H9 (cell line): ENCODE data around the gene ALX3. TPM values are rescaled to one million over a fixed set of nuclear protein-coding genes. Genes with fewer than 3 reads are reported as not detected.

Experiments
- DNase-seq: peaks from one replicate; pipeline ENCODE4 v3.0.0-alpha.2; 2017
- H2AFZ ChIP-seq: one replicate; pipeline ENCODE4 v1.6.1; 2013; ENCODE audit warnings: mild to moderate bottlenecking, low read length, control low read depth, moderate library complexity
- H2AK5ac ChIP-seq: 2 replicates; pipeline ENCODE4 v1.6.1; 2013; ENCODE audit warnings: low read length, control low read depth, mixed read lengths; ENCODE audit not compliant: insufficient read length
- H2BK120ac ChIP-seq: one replicate; pipeline ENCODE4 v1.6.1; 2013; ENCODE audit warnings: low read depth, mild to moderate bottlenecking, low read length, control low read depth, inconsistent platforms; ENCODE audit not compliant: poor library complexity, severe bottlenecking
- H2BK12ac ChIP-seq: 2 replicates; pipeline ENCODE4 v1.6.1; 2013; ENCODE audit warnings: low read length, control low read depth, mixed read lengths, low read depth; ENCODE audit not compliant: insufficient read length
- H2BK15ac ChIP-seq: 2 replicates; pipeline ENCODE4 v1.6.1; 2013; ENCODE audit warnings: low read depth, low read length, control low read depth
- H2BK20ac ChIP-seq: one replicate; pipeline ENCODE4 v1.6.1; 2013; ENCODE audit warnings: low read depth, mild to moderate bottlenecking, low read length, control low read depth, inconsistent platforms; ENCODE audit not compliant: poor library complexity, severe bottlenecking
- H2BK5ac ChIP-seq: 2 replicates; pipeline ENCODE4 v1.6.1; 2013; ENCODE audit warnings: low read length, control low read depth, mixed read lengths; ENCODE audit not compliant: insufficient read length
- H3K14ac ChIP-seq: 2 replicates; pipeline ENCODE4 v1.6.1; 2013; ENCODE audit warnings: low read length, control low read depth; ENCODE audit not compliant: insufficient read depth
- H3K18ac ChIP-seq: 2 replicates; pipeline ENCODE4 v1.6.1; 2013; ENCODE audit warnings: low read depth, mild to moderate bottlenecking, mixed read lengths, low read length, control low read depth; ENCODE audit not compliant: insufficient read length
- H3K23ac ChIP-seq: 2 replicates; pipeline ENCODE4 v1.6.1; 2013; ENCODE audit warnings: low read length, control low read depth, mixed read lengths, low read depth; ENCODE audit not compliant: insufficient read length
- H3K23me2 ChIP-seq: 2 replicates; pipeline ENCODE4 v1.6.1; 2013; ENCODE audit warnings: low read depth, mild to moderate bottlenecking, mixed read lengths, low read length, control low read depth; ENCODE audit not compliant: insufficient read length, poor library complexity, severe bottlenecking
- H3K27ac ChIP-seq: 2 replicates; pipeline ENCODE4 v1.5.1; 2013; ENCODE audit warnings: low read length, control low read depth, mixed read lengths, low read depth; ENCODE audit not compliant: insufficient read length
- H3K27me3 ChIP-seq: 2 replicates; pipeline ENCODE4 v1.6.1; 2013; ENCODE audit warnings: low read length, control low read depth, inconsistent platforms; ENCODE audit not compliant: insufficient read depth
- H3K4ac ChIP-seq: 2 replicates; pipeline ENCODE4 v1.6.1; 2013; ENCODE audit warnings: low read depth, mild to moderate bottlenecking, control low read depth, inconsistent platforms, low read length, moderate library complexity
- H3K4me1 ChIP-seq: 2 replicates; pipeline ENCODE4 v1.6.1; 2013; ENCODE audit warnings: low read length, control low read depth, inconsistent platforms; ENCODE audit not compliant: insufficient read depth
- H3K4me2 ChIP-seq: 2 replicates; pipeline ENCODE4 v1.6.1; 2013; ENCODE audit warnings: low read length, control low read depth, mixed read lengths; ENCODE audit not compliant: insufficient read length, insufficient read depth
- H3K56ac ChIP-seq: 2 replicates; pipeline ENCODE4 v1.6.1; 2013; ENCODE audit warnings: low read depth, mild to moderate bottlenecking, mixed read lengths, low read length, control low read depth; ENCODE audit not compliant: insufficient read length
- H3K79me1 ChIP-seq: 2 replicates; pipeline ENCODE4 v1.6.1; 2013; ENCODE audit warnings: low read depth, mild to moderate bottlenecking, moderate library complexity, low read length, control low read depth, inconsistent platforms; ENCODE audit not compliant: insufficient read depth, poor library complexity, severe bottlenecking
- H3K79me2 ChIP-seq: 2 replicates; pipeline ENCODE4 v1.6.1; 2013; ENCODE audit warnings: low read length, control low read depth, inconsistent platforms; ENCODE audit not compliant: insufficient read depth
- H3K9ac ChIP-seq: 2 replicates; pipeline ENCODE4 v1.6.1; 2013; ENCODE audit warnings: low read length, control low read depth, mixed read lengths; ENCODE audit not compliant: insufficient read length; ENCODE audit errors: extremely low read depth
- H3K9me3 ChIP-seq: one replicate; pipeline ENCODE4 v1.6.1; 2013; ENCODE audit warnings: low read depth, low read length, inconsistent platforms; ENCODE audit not compliant: control insufficient read depth
- H3T11ph ChIP-seq: one replicate; pipeline ENCODE4 v1.6.1; 2013; ENCODE audit warnings: mild to moderate bottlenecking, low read length, control low read depth, inconsistent platforms
- H4K20me1 ChIP-seq: one replicate; pipeline ENCODE4 v1.6.1; 2013; ENCODE audit not compliant: control insufficient read depth, insufficient read length, insufficient read depth
- H4K5ac ChIP-seq: 2 replicates; pipeline ENCODE4 v1.6.1; 2013; ENCODE audit warnings: low read depth, mild to moderate bottlenecking, mixed read lengths, low read length, control low read depth; ENCODE audit not compliant: insufficient read length
- H4K8ac ChIP-seq: replicated peaks from 2 replicates; pipeline ENCODE4 v1.6.1; 2013; ENCODE audit warnings: low read length, control low read depth, mixed read lengths, low read depth; ENCODE audit not compliant: insufficient read length
- H4K91ac ChIP-seq: 2 replicates; pipeline ENCODE4 v1.6.1; 2013; ENCODE audit warnings: low read depth, mild to moderate bottlenecking, moderate library complexity, mixed read lengths, low read length, control low read depth; ENCODE audit not compliant: insufficient read length
- H3K27ac Mint-ChIP-seq, 3 experiments: 2 replicates in 2 of 3; 3 replicates in 1 of 3; pipeline ENCODE4 v1.8.0; 2020 to 2021; ENCODE audit warnings: mixed read lengths in 3 of 3, mild to moderate bottlenecking in 1 of 3, moderate library complexity in 1 of 3
- H3K27me3 Mint-ChIP-seq: 2 replicates; pipeline ENCODE4 v1.8.0; 2021; ENCODE audit warnings: low read depth, mild to moderate bottlenecking, moderate library complexity, mixed read lengths
- H3K36me3 Mint-ChIP-seq, 3 experiments: 2 replicates in 2 of 3; 3 replicates in 1 of 3; pipeline ENCODE4 v1.8.0; 2020 to 2021; ENCODE audit warnings: low read depth in 3 of 3, mixed read lengths in 3 of 3; ENCODE audit not compliant: insufficient read depth in 1 of 3
- H3K4me1 Mint-ChIP-seq, 2 experiments: 2 replicates each; pipeline ENCODE4 v1.8.0; 2020; ENCODE audit warnings: mixed read lengths in 2 of 2
- H3K4me3 Mint-ChIP-seq, 2 experiments: 2 replicates in 1 of 2; 3 replicates in 1 of 2; pipeline ENCODE4 v1.8.0; 2020 to 2021; ENCODE audit warnings: mild to moderate bottlenecking in 2 of 2, mixed read lengths in 2 of 2, moderate library complexity in 1 of 2
- H3K9me3 Mint-ChIP-seq, 2 experiments: 2 replicates in 1 of 2; 3 replicates in 1 of 2; pipeline ENCODE4 v1.8.0; 2020; ENCODE audit warnings: mild to moderate bottlenecking in 2 of 2, mixed read lengths in 2 of 2, moderate library complexity in 1 of 2
- WGBS: extraction: QIAGEN DNeasy Blood & Tissue Kit; methylation state at CpG from one replicate; pipeline ENCODE4 v1.1.7; 2013; ENCODE audit warnings: missing lambda C conversion rate, low lambda C conversion rate, mixed read lengths; ENCODE audit not compliant: insufficient read length; ENCODE audit errors: extremely low coverage; 5-methylcytosine and 5-hydroxymethylcytosine counted together
- total RNA-seq: library from RNA; stranded (reverse); gene quantifications from 2 replicates; pipeline ENCODE4 v1.2.1, GENCODE V29; 2021
- TF ChIP-seq, protein P1 (sequence below): fragments of 200-600 bp; sonication (generic); conservative IDR thresholded peaks from 3 replicates; pipeline ENCODE4 v1.8.0; 2021; ENCODE audit warnings: antibody characterized with exemption, mild to moderate bottlenecking

The ALX3 gene
- total RNA-seq, 1 experiment from 2014 or later: not detected

DNA sequence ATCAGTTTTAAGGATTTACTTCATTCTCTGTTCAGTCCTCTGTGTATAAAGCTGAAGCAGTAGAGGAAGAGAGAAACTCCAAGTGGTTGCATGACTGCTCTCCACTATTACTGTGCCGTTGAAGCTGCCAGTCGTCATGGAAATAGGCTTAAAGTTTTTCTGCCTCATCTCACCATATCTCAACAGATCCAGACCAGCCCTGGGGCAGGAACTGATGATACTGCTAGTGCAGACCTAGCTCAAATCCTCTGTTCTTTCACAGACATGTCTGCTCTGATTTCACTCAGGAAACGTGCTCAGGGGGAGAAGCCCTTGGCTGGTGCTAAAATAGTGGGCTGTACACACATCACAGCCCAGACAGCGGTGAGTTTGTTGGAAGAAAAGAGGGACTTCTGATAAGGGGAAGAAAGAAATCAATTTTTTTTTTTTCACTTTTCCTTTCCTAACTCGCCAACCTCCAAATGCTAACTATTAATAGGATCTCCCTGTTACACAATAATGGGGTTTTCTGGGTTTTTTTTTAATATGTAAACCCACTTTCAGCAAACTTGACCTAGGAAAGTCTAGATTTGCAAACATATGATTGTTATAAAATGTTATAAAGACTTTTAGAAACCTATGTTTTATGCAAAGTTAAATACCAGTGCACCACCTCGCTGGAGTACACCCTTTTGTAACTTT, 58.2 kb downstream of the ALX3 start:
- H3K27me3 Mint-ChIP-seq: no peaks in the 10 kb centered on the region
- Histone ChIP-seq H2BK15ac (no peak overlapping the region), H3K27ac (no peak overlapping the region), H3K4ac (no peak overlapping the region), H2AK5ac (no peak overlapping the region), H2BK12ac (no peak overlapping the region), H4K20me1 (no peaks in the 10 kb centered on the region), H3K9ac (no peak overlapping the region), H3K23me2 (no peaks in the 10 kb centered on the region), H3K9me3 (no peaks in the 10 kb centered on the region), H3K79me2 (no peaks in the 10 kb centered on the region), H3K4me2 (no peak overlapping the region), H2BK20ac (no peak overlapping the region), H3K4me1 (peaks cover under 1% of the 10 kb centered on the region; the same call in 1 of the 2 replicates), H4K5ac (no peak overlapping the region), H3K79me1 (no peaks in the 10 kb centered on the region), H3K23ac (no peak overlapping the region), H4K91ac (no peak overlapping the region), H3T11ph (no peak overlapping the region), H3K14ac (no peak overlapping the region), H3K56ac (no peak overlapping the region), H4K8ac (no peak overlapping the region), H3K27me3 (no peaks in the 10 kb centered on the region), H2BK120ac (no peak overlapping the region), H3K18ac (no peak overlapping the region), H2AFZ (no peak overlapping the region), H2BK5ac (no peak overlapping the region)
- peaks cover 38 to 80% (median 77%) of the 10 kb centered on the region in 3 experiments; a peak in 6 of 7 replicates for H3K36me3 Mint-ChIP-seq
- no peak overlapping the region for H3K4me3 Mint-ChIP-seq
- no peaks in the 10 kb centered on the region for H3K9me3 Mint-ChIP-seq
- peaks cover 4 to 8% of the 10 kb centered on the region in 2 experiments for H3K4me1 Mint-ChIP-seq
- H3K27ac Mint-ChIP-seq: no peak overlapping the region
- no peak for DNase-seq
- TF ChIP-seq, protein P1, sequence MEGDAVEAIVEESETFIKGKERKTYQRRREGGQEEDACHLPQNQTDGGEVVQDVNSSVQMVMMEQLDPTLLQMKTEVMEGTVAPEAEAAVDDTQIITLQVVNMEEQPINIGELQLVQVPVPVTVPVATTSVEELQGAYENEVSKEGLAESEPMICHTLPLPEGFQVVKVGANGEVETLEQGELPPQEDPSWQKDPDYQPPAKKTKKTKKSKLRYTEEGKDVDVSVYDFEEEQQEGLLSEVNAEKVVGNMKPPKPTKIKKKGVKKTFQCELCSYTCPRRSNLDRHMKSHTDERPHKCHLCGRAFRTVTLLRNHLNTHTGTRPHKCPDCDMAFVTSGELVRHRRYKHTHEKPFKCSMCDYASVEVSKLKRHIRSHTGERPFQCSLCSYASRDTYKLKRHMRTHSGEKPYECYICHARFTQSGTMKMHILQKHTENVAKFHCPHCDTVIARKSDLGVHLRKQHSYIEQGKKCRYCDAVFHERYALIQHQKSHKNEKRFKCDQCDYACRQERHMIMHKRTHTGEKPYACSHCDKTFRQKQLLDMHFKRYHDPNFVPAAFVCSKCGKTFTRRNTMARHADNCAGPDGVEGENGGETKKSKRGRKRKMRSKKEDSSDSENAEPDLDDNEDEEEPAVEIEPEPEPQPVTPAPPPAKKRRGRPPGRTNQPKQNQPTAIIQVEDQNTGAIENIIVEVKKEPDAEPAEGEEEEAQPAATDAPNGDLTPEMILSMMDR: no peak
- no CpG with 5 or more reads among the region's 6 CpGs for WGBS
